Midbrain (tissue), 1 donor: ENCODE measurements around the gene KLF6.

Experiments
- DNase-seq: peaks from one replicate; lab custom pipeline; 2025; lab: John Stamatoyannopoulos, UW

Gene KLF6

DNA sequence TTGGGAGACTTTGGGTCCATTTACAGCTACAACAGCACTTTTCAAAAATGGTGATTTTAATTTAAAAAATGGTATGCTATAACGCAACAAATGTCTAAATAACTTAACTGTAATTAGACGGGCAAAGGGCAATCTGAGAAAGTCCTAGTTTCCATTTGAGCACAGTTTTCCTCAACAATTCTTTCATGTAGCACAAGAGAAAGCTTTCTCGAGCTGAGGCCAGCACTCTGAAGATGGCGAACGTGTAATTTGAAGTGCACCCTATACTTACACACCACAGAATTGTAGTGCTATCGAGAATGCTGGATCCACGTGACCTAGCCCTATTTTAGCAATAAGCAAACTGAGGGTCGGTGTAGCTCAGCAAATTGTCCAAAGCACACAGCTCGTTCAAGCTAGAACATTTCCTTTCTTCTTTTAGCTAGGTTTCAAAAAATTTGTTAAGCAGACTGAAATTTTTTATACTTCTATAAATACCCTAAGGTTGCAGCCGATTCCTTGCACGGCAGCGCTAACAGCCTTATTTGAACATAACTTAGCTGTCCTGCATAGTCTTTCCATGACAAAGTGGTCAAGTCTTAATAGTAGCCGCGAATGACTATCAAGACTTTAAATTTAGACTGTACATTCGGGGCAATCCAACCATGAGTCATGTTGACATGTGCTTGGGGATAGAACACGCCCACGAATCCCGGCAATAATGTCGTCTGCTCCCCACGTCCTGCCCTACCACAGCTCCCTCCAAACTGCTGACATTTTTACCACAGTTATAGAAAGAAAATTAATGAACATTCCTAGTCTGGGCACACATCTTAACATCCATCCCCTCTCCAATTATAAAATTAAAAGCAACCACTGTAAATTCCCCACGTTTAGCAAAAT, 10.0 kb downstream of the KLF6 start:
- DNase-seq: no peak

GRCh38 chr10:3774018-3774813, 10.8 kb downstream of the KLF6 start:
- no peak for DNase-seq

DNA sequence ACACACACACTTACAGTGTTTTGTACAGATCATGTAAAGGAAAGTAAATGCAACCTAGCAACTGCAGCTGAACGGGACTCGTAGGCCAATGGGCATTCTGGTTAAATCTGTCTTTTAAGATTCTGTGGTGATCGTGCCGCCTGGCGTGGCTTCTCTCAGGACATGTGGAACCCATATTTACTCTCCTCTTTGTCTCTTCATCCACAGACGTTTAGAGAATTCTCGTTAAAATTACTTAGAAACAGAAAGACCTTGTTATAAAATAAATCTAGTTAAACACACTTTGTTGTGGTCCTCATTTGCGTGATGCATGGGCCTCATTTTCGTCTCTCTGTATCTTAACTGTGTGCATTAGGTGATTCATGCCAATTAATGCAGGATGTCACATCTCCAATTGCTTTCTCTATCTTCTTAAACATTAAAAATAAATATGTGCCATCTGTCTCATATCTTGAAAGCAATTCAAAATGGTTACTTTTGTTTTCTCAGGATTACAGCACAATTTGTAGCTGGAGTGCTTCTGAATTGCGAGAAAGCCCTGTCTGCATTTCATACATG, 11.5 kb downstream of the KLF6 start:
- DNase-seq: no peak

DNA sequence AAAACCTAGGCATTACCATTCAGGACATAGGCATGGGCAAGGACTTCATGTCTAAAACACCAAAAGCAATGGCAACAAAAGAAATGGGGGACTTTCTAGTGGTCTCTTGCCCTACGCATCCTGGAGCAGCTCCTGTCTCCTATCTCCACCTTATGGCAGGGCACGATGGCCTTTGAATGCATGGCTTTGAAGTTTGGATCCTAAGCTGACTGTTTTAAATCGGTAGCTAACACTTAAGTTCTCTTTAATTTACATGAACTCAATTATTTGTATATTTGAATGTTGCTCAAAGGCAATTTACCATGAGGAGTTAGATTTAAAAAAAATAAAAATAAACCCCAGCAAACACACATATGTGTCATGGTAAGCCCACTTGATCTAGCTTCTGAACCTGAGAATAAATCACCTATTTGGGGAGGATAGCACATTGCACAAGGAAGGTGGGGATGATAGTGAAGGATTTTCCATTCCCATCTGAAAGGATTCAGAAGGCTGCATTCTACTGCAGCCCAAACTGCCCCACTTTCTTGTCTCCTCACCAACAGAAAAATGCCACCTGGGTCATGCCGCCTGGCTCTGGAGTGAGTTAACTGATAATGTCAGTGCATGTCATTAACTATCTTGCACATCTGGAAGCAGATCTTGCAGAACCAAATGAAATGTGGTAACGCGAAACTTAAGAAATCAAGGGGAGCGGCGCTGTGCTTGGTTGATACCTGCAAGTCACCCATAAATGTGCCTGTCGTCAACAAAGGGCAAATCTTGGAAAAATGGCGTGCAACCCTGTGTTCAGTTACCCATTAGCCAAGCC, 12.4 kb downstream of the KLF6 start:
- DNase-seq: no peak

DNA sequence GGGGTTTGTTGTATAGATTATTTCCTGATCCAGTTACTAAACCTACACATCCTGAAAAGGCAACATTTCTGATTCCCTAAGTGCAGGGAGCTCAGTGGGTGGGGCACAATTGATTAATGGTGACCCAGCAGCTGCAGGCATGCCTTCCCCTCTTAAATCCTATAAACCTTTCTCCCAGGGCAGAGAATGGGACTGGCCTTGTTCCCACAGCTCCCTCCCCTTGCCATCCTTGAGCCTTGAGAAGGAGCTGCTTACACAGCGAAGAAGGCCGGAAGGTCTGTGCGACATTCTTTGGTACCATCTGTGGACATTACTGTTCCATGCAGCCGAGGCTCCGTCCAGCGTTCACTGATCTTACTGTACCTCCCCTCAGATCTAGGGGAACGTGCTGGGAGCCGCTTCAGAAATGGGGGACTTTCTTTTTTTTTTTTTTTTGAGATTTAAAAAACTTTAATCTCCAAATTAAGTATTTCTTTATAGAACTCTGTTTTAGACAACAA, 14.3 kb downstream of the KLF6 start:
- no peak for DNase-seq

DNA sequence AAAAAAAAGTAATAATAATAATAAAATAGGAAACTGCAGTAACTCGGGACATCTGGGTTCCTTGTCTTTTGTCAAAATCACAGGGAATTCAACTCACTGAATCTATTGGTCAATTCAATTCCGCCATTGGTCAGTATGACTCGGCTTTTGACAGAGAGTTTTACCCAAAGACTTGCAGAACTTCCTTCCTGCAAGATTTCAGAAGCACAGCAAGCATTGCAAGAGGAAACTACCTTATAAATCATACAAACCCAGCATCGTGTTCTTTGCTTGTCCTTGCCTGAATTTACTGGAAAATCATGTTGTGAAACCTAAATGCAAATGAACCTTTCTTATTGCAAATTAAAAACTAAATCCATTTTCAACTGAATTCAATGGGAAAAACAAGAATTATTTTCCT, 15.5 kb downstream of the KLF6 start:
- DNase-seq: no peak

- no peak for DNase-seq
Measured at GRCh38 chr10:3766046-3766756, 18.8 kb downstream of the KLF6 start.

DNA sequence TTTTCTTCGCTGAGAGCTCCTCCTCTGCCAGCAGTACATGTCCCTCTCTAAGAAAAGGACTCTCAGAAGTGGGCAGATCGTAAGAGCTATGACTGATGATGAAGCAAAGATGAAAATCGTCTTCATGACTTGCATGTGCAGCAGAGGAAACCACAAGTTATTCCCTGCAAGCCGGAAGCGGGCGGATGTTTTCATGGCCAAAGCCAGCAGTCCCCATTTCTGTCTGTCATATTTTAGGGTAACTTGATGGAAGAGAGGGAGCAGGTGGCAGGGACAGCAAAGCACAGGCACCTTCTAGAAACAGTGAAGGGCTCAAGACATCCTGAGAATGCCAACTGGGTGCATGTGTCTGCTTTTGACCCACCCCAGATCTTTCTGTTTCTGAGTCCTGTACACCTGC, 19.9 kb downstream of the KLF6 start:
- no peak for DNase-seq

GRCh38 chr10:3764626-3765112, 20.3 kb downstream of the KLF6 start:
- no peak for DNase-seq

DNA sequence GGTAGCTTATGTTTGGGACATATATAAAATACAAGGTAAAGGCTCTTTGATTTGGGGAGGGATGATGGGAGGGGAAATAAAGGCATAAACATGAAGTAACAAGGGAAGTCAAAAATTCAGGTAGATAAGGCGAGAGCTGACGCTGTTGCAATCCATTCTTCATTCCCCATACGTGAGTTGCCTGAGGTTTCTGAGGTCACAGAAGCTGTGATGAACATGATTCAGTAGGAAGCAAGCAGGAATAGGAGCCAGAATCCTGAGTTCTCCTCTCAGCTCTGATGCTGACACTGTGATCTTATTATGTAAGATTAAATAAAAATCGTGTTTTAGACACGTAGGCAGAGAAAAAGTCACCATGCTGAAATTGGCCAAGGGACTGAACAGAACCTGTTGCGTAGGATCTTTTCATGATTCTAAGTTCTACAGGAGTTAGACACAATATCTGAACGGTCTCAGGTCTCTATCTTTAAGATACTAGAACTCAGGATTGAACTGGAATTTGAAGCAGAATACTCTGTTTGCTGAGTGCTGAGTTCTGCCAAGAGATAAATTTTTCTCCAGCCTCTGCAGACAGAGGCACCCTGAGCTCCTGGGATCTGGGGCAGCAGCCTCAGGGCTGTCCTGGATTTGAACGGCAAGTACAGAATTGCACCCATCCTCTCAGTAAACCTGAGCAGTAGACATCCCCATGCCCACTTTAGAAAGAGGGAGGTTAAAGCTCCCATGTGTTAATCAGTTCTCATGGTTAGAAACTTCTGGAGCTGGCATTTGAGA, 21.0 kb downstream of the KLF6 start:
- DNase-seq: no peak

DNA sequence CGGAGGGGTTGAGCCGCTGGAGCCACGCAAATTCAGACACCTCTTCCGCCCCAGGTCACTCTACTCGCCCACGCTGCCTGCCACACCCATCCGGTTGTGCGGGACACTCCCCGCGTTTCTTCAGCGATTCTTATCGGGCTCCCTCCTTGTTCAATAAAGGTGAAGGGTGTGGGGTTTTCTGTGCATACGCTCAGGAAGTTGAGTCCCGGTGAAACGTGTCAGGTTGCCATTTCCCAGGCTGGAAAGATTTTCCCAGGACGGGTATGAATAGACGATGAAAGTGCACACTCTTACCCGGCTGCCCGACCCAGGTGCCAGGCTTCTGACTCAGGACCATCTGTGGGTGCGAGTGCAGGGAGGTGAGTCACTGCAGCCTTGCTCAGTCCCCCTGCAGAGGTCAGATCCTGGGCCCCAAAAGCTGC, 22.0 kb downstream of the KLF6 start:
- DNase-seq: no peak

DNA sequence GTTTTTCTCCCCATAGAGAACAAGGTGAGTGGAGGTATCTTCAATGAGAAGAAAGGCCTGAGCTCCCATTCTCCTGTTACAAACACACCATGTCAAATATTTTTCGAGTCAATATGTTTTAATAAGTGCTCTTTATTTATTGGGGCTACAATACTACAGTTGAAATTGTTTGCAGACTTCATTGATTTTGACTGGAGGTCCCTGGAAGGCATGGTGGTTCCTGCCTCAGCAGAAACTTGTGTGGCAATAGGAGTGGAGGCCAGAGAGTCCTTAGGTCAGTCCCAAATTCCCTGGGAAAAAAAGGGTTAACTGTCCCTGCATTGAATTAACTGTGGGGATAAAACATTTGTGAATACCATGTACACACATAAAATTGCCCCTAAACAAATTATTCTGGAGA, 22.7 kb downstream of the KLF6 start:
- DNase-seq: no peak

- DNase-seq: no peak
Measured at GRCh38 chr10:3761904-3762303, 23.1 kb downstream of the KLF6 start.

DNA sequence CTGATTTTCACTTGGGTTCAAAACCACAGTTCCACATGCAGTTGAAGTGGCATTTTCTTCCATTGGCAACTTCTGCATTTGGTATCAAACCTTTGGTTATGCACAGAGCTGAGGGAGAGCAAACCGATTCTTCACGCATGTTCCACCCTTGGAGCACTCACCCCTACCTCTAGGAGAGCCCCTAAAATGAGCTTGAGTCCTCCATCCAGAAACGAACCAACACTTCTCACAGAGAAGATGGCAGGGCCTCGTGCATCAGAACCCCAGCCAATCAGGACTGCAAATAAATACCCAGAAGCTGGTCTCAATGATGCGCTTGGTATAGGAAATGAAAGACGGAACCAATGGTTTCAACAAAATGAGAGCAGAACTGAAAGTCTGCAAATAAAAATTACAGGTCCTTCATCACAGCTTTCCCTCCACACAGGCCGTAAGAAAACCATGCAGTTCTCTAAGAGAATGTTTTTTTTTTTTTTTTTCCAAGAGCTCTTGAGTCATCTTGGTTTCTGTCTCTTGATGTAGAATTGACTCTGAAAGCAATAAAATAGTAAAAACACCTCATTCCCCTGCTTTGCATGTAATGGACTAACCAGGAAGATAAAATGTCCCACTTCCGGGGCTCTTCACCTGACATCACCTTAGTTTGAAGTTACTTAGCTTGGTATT, 23.9 kb downstream of the KLF6 start:
- DNase-seq: no peak

- DNase-seq: no peak
Measured at GRCh38 chr10:3760083-3760482, 24.9 kb downstream of the KLF6 start.

DNA sequence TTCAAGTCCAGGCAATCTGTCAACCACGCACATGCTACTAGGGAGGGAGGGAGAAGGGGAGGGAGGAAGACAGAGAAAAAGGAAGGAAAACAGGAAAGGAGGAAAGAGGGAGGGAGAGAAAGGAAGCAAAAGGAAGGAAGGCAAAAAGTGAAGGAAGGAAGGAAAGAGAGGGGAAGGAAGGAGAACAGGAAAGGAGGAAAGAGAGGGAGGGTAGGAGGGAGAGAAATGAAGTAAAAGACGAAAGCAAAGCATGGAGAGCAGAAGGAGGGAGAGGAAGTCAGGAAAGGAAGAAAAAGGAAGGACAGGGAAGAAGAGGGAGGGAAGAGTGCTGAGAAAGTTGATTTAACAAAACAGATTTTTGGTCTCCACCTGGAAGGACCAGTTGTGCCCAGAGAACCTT, 25.6 kb downstream of the KLF6 start:
- DNase-seq: no peak

DNA sequence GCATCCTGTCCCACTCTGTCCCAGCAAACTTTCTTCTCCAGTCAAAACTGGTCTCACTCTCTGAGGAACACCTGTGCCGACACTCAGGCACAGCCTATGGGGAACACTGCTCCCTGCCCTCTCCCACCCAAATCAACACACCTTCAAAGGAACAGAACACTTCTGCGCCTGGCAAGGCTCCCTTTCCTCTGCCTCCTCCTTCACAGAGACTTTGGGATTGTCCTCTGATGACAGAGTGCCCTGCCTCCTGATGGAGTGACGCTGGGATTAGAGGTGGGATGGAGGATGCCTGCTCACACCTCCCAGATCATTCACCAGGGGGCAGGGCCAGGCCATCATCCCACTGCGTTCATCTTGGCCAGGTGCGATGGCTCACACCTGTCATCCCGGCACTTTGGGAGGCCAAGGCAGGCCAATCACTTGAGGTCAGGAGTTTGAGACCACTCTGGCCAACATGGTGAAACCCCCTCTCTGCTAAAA, 26.5 kb downstream of the KLF6 start:
- no peak for DNase-seq

DNA sequence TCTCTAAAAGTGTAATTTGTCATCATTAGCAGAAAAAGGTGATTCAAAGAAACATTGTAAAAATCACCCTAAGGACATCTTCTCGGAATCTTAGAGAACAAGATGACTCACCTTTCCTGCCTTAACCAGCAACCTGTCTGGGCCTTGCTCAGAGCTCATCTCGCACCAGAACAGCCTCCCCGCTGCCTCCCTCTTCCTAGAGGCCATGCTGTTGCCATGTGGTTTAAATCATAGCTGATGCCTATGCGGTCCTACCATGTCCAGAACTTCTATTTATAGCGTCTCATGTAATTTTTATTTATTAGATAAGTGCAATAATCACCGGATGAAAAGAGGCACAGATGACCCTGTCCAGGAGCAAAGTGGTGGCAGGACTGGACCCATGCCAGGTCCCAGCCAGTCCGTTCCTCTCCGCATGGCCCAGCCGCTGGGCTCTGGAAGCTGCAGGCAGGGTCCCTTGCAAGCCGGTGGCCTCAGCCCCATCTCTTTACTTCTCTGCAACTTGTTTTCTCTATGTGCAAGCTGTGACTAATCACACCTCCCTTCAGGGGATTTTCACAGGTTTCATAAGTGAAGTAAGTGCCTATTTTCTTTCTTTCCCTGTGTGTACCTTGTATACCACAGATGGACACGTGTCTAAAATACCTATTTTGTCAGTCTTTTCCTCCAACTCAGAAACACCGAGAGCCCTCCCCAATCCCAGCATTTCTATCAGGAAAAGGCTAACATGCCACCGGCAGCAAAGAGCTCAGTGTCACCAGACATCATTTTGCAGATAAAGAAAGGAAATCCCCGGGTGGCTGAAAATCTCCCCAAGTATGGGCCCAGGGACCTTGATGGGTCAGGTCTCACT, 27.1 kb downstream of the KLF6 start:
- DNase-seq: no peak

DNA sequence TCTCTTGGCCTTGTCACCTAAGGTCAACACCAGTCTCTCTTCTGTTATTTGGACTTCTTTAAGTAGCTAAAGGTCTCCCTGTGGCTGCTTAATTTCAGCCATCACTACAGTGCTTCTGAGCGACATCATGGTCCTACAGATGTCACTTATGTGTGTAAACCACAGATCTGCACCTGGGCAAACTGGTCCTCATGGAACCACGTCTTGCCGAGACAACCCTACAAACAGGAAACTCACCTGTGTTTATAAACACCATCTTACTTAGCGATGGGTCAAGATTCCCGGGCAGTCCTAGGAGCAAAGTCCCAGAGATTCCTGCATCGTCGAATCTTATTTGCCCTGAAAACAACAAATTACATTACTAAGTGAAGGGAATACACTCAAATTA, 27.8 kb downstream of the KLF6 start:
- DNase-seq: no peak
